Measurements from ENCODE around the gene TAPBP. TPM values are rescaled to one million over a fixed set of nuclear protein-coding genes. Genes with fewer than 3 reads are reported as not detected.
"Not testable (repeated sequence)": the region's sequence is repeated elsewhere in the genome, so short reads cannot be mapped to it uniquely, and the experiment has no call there.

The TAPBP gene
- polyA plus RNA-seq, 4 donors = 33.8 to 85.2 (median 55.6) TPM

- Histone ChIP-seq H3K4me3 (ENCODE audit: low read depth in 1 of 3, low read length in 3 of 3) (peak overlapping the region in 1 of 3 donors; percentile 8), H3K27ac (ENCODE audit: low read depth in 1 of 3, low read length in 2 of 3) (peak overlapping the region in 1 of 3 donors; percentile 47), H3K4me1 (ENCODE audit: control insufficient read depth in 3 of 3, insufficient read depth in 2 of 3, low read depth in 1 of 3, low read length in 2 of 3) (peaks cover 0 to 48% (median 2%) of the 10 kb centered on the region in 3 donors), H3K36me3 (ENCODE audit: control insufficient read depth in 3 of 3, insufficient read depth in 2 of 3, low read depth in 1 of 3, low read length in 3 of 3) (peaks cover 1 to 51% (median 4%) of the 10 kb centered on the region in 3 donors), H3K27me3 (ENCODE audit: control insufficient read depth in 3 of 3, insufficient read depth in 3 of 3, low read length in 3 of 3) (no peaks in the 10 kb centered on the region), H3K9me3 (ENCODE audit: control insufficient read depth in 2 of 2, insufficient read depth in 1 of 2, low read depth in 1 of 2, low read length in 1 of 2) (no peaks in the 10 kb centered on the region)
- WGBS, 3 donors = 27 to 48% (median 31%) methylated on average over 14 of the region's 14 CpGs
- FAIRE-seq (no peak), DNase-seq (peak in 1 of 2 donors; percentile 33)
Measured at GRCh38 chr6:33273924-33274902, 39.7 kb downstream of the TAPBP start.

- WGBS, 3 donors = 16 to 38% (median 20%) methylated on average over 11 of the region's 11 CpGs
- Histone ChIP-seq H3K36me3 (ENCODE audit: control insufficient read depth in 3 of 3, insufficient read depth in 2 of 3, low read depth in 1 of 3, low read length in 3 of 3) (peaks cover 0 to 48% (median 6%) of the 10 kb centered on the region in 3 donors), H3K27ac (ENCODE audit: low read depth in 1 of 3, low read length in 2 of 3) (peak overlapping the region in 2 of 3 donors; percentile 82 to 88), H3K9me3 (ENCODE audit: control insufficient read depth in 2 of 2, insufficient read depth in 1 of 2, low read depth in 1 of 2, low read length in 1 of 2) (no peaks in the 10 kb centered on the region), H3K27me3 (ENCODE audit: control insufficient read depth in 3 of 3, insufficient read depth in 3 of 3, low read length in 3 of 3) (no peaks in the 10 kb centered on the region), H3K4me1 (ENCODE audit: control insufficient read depth in 3 of 3, insufficient read depth in 2 of 3, low read depth in 1 of 3, low read length in 2 of 3) (peaks cover 0 to 48% (median 2%) of the 10 kb centered on the region in 3 donors), H3K4me3 (ENCODE audit: low read depth in 1 of 3, low read length in 3 of 3) (peak overlapping the region in 2 of 3 donors; percentile 60 to 69)
- no peak for DNase-seq
- no peak for FAIRE-seq
Measured at GRCh38 chr6:33273129-33273923, 40.6 kb downstream of the TAPBP start.

DNA sequence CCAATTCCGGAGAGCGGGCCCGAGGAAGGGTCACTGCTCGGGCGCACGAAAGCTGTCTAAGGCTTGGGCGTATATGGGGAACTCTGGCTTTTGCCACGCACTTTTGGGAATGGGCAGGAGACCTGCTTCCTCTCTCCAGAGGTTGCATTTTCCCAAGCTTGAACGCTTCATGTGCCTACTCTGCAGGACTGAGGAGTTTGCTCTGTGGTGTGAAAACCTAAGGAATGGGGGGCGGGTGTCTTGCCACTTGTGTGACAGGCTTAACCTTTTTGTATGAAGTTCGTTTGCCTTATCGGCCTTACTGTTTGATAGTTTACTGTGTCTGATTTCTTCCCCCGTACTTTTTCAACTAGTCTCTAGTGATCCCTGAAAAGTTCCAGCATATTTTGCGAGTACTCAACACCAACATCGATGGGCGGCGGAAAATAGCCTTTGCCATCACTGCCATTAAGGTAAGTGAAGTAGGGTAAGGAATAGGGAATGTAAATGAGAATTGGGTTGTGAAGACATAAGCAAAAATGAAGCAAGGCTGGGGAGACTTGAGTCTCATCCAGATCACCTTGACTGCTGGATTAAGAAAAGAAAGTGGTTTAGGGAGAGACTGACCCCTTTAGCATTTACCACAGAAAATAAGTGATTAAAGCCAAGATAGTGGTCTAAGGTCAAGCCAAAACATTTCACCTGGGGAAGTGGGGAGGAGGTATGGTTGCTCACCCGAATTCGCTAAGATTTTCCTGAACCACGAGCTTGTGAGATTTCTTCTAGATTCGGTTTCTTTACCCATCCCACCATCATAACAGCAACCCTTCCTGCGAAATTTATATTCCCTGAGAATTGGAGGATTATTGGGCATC, 41.4 kb downstream of the TAPBP start:
- 2 to 5% (median 4%) methylated on average over 22 of the region's 22 CpGs for WGBS, 3 donors
- Histone ChIP-seq H3K4me3 (ENCODE audit: low read depth in 1 of 3, low read length in 3 of 3) (peak overlapping the region; percentile 60 to 69 (median 64)), H3K9me3 (ENCODE audit: control insufficient read depth in 2 of 2, insufficient read depth in 1 of 2, low read depth in 1 of 2, low read length in 1 of 2) (no peaks in the 10 kb centered on the region), H3K27ac (ENCODE audit: low read depth in 1 of 3, low read length in 2 of 3) (peak overlapping the region; percentile 66 to 88 (median 82)), H3K36me3 (ENCODE audit: control insufficient read depth in 3 of 3, insufficient read depth in 2 of 3, low read depth in 1 of 3, low read length in 3 of 3) (peaks cover 5 to 48% (median 6%) of the 10 kb centered on the region in 3 donors), H3K4me1 (ENCODE audit: control insufficient read depth in 3 of 3, insufficient read depth in 2 of 3, low read depth in 1 of 3, low read length in 2 of 3) (peaks cover 0 to 44% (median 2%) of the 10 kb centered on the region in 3 donors), H3K27me3 (ENCODE audit: control insufficient read depth in 3 of 3, insufficient read depth in 3 of 3, low read length in 3 of 3) (no peaks in the 10 kb centered on the region)
- FAIRE-seq = no peak
- no peak for DNase-seq

GRCh38 chr6:33271468-33272274, 42.2 kb downstream of the TAPBP start, which contains the start of the genes RPS18 and VPS52:
Gene RPS18 (plus strand): TSS chr6:33272075. CDS start chr6:33272120, 45 bp downstream.
Gene VPS52 (minus strand): TSS chr6:33271876. CDS start chr6:33271675, 201 bp downstream.
- H3K9me3 ChIP-seq (ENCODE audit: control insufficient read depth in 2 of 2, insufficient read depth in 1 of 2, low read depth in 1 of 2, low read length in 1 of 2) = no peaks in the 10 kb centered on the region
- peak within 1 kb of the TSS; percentile 87 to 99 (median 91) for H3K27ac ChIP-seq (ENCODE audit: low read depth in 1 of 3, low read length in 2 of 3)
- H3K4me1 ChIP-seq (ENCODE audit: control insufficient read depth in 3 of 3, insufficient read depth in 2 of 3, low read depth in 1 of 3, low read length in 2 of 3) = peaks cover 0 to 41% (median 2%) of the 10 kb centered on the region in 3 donors
- DNase-seq (peak; percentile 98 to 99), FAIRE-seq (no peak)
- H3K4me3 ChIP-seq (ENCODE audit: low read depth in 1 of 3, low read length in 3 of 3) = peak within 1 kb of the TSS; percentile 60 to 85 (median 69)
- H3K27me3 ChIP-seq (ENCODE audit: control insufficient read depth in 3 of 3, insufficient read depth in 3 of 3, low read length in 3 of 3) = no peaks in the 10 kb centered on the region
- peaks cover 13 to 53% (median 14%) of the 10 kb centered on the region in 3 donors for H3K36me3 ChIP-seq (ENCODE audit: control insufficient read depth in 3 of 3, insufficient read depth in 2 of 3, low read depth in 1 of 3, low read length in 3 of 3)
- WGBS, 3 donors = 0% methylated on average over 48 of the region's 48 CpGs

DNA sequence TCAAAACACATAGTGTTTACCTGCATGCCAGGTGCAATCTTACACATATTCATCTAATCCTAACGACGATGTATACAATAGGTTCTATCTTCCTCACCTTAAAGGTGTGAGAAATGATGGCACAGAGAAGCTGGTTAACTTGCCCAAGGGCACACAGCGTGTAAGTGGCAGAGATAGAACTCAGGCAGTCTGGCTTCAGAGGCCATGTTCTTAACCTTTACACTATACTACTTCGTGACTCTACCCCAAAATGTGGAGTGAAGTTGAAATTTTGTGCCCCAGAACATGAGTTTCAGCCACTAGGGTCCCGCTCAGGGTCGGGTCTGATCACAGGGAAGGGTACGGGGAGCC, 42.8 kb downstream of the TAPBP start:
- peaks cover 13 to 53% (median 17%) of the 10 kb centered on the region in 3 donors for H3K36me3 ChIP-seq (ENCODE audit: control insufficient read depth in 3 of 3, insufficient read depth in 2 of 3, low read depth in 1 of 3, low read length in 3 of 3)
- peak overlapping the region; percentile 87 to 99 (median 91) for H3K27ac ChIP-seq (ENCODE audit: low read depth in 1 of 3, low read length in 2 of 3)
- 0 to 2% (median 1%) methylated on average over 7 of the region's 7 CpGs for WGBS, 3 donors
- peak overlapping the region; percentile 60 to 85 (median 69) for H3K4me3 ChIP-seq (ENCODE audit: low read depth in 1 of 3, low read length in 3 of 3)
- no peaks in the 10 kb centered on the region for H3K27me3 ChIP-seq (ENCODE audit: control insufficient read depth in 3 of 3, insufficient read depth in 3 of 3, low read length in 3 of 3)
- H3K4me1 ChIP-seq (ENCODE audit: control insufficient read depth in 3 of 3, insufficient read depth in 2 of 3, low read depth in 1 of 3, low read length in 2 of 3) = peaks cover 0 to 36% (median 2%) of the 10 kb centered on the region in 3 donors
- H3K9me3 ChIP-seq (ENCODE audit: control insufficient read depth in 2 of 2, insufficient read depth in 1 of 2, low read depth in 1 of 2, low read length in 1 of 2) = no peaks in the 10 kb centered on the region
- DNase-seq (peak in 1 of 2 donors; percentile 43), FAIRE-seq (no peak)

- Histone ChIP-seq H3K27ac (ENCODE audit: low read depth in 1 of 3, low read length in 2 of 3) (no peak overlapping the region), H3K36me3 (ENCODE audit: control insufficient read depth in 3 of 3, insufficient read depth in 2 of 3, low read depth in 1 of 3, low read length in 3 of 3) (peaks cover 13 to 68% (median 23%) of the 10 kb centered on the region in 3 donors), H3K4me3 (ENCODE audit: low read depth in 1 of 3, low read length in 3 of 3) (no peak overlapping the region), H3K9me3 (ENCODE audit: control insufficient read depth in 2 of 2, insufficient read depth in 1 of 2, low read depth in 1 of 2, low read length in 1 of 2) (no peaks in the 10 kb centered on the region), H3K4me1 (ENCODE audit: control insufficient read depth in 3 of 3, insufficient read depth in 2 of 3, low read depth in 1 of 3, low read length in 2 of 3) (no peaks in the 10 kb centered on the region), H3K27me3 (ENCODE audit: control insufficient read depth in 3 of 3, insufficient read depth in 3 of 3, low read length in 3 of 3) (no peaks in the 10 kb centered on the region)
- FAIRE-seq = no peak
- DNase-seq = no peak
- WGBS, 3 donors = 89 to 94% (median 90%) methylated on average over 7 of the region's 7 CpGs
Measured at GRCh38 chr6:33264015-33264414, 49.9 kb downstream of the TAPBP start.

DNA sequence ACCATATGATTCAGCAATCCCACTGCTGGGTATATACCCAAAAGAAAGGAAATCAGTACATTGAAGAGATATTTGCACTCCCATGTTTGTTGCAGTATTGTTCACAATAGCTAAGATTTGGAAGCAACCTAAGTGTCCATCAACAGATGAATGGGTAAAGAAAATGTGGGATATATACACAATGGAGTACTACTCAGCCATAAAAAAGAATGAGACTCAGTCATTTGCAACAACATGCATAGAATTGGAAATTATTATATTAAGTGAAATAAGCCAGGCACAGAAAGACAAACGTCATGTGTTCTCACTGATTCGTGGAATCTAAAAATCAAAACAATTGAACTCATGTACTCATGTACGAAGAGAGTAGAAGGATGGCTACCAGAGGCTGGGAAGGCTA, 51.4 kb downstream of the TAPBP start:
- H3K36me3 ChIP-seq (ENCODE audit: control insufficient read depth in 3 of 3, insufficient read depth in 2 of 3, low read depth in 1 of 3, low read length in 3 of 3) = peaks cover 7 to 68% (median 20%) of the 10 kb centered on the region in 3 donors
- WGBS, 3 donors = 96 to 99% (median 99%) methylated on average over 3 of the region's 3 CpGs
- not testable (repeated sequence) for H3K27ac ChIP-seq (ENCODE audit: low read depth in 1 of 3, low read length in 2 of 3); H3K4me3 ChIP-seq (ENCODE audit: low read depth in 1 of 3, low read length in 3 of 3); DNase-seq; H3K9me3 ChIP-seq (ENCODE audit: control insufficient read depth in 2 of 2, insufficient read depth in 1 of 2, low read depth in 1 of 2, low read length in 1 of 2); H3K4me1 ChIP-seq (ENCODE audit: control insufficient read depth in 3 of 3, insufficient read depth in 2 of 3, low read depth in 1 of 3, low read length in 2 of 3); H3K27me3 ChIP-seq (ENCODE audit: control insufficient read depth in 3 of 3, insufficient read depth in 3 of 3, low read length in 3 of 3); FAIRE-seq
